ENCODE data around the gene LRRC59. TPM values are rescaled to one million over a fixed set of nuclear protein-coding genes. Genes with fewer than 3 reads are reported as not detected.
"Not testable (repeated sequence)": the region's sequence is repeated elsewhere in the genome, so short reads cannot be mapped to it uniquely, and the experiment has no call there.

Gene LRRC59
- total and polyA plus RNA-seq, 7 donors = 32.4 to 116 (median 38.8) TPM

DNA sequence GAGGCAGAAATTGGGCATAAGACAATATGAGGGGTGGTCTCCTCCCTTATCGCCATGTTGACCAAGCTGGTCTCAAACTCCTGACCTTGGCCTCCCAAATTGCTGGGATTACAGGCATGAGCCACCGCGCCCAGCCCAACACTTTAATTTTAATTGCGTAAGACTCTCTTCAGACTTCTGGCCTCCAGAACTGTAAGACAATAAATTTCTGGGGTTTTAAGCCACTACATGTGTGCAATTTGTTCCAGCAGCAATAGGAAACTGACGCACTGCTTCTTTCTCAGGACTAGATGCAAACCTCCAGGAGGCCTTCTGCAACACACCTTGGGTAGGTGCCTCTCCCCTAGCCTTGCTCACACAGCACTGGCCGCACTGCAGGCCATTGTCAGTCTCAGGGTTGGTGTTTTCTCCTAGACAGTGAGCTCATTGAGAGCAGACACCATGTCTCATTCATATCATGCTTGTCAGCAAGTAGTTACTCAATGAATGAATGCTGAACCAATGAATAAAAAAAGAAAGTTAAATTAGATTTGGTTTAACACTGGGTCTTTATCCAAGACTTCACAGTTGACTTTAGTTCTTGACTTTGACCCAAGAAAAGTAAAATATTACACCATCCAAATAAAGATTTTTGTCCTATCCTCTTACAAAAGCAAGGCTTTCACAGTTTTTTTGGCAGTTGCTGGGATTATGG is 23.2 kb upstream of the LRRC59 start:
- WGBS, 2 donors = 91 to 92% methylated on average over 6 of the region's 6 CpGs
- H3K27ac ChIP-seq = peak overlapping the region in 2 of 4 donors; percentile 51 to 52
- no peak overlapping the region for H3K4me3 ChIP-seq

DNA sequence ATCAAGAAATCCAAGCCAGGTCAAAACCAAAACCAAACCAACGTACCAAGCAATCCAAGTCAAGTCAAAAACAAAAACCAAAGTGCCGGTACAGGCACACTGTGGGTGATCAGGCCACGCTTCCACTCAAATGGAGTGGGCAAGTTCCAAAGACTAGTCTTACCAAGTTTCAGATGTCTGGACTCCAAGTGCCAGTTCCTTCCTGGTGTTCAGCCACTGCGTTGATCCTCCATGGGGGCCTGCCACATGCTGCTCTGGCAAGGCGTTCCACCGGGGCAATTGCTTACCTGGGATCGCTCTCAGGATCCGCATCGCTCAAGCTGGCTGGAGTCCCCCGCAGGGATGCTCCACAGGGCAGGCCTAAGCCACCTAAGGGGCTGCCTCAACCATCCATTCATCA is 22.3 kb upstream of the LRRC59 start:
- H3K9me3 ChIP-seq; DNase-seq; H3K4me3 ChIP-seq; H3K27ac ChIP-seq; H3K36me3 ChIP-seq; intact Hi-C loops (cut with DNase I); H3K4me1 ChIP-seq; H3K27me3 ChIP-seq: not testable (repeated sequence)
- WGBS, 2 donors = 97 to 98% methylated on average over 10 of the region's 10 CpGs

More for the DNA sequence above, 23.2 kb upstream of the LRRC59 start:
- DNase-seq = no peak
- TF ChIP-seq EP300 (IDR thresholded peaks at IDR 0.05) (no peak), POLR2AphosphoS5 (IDR thresholded peaks at IDR 0.05) (no peak), POLR2A (IDR thresholded peaks at IDR 0.05) (no peak)
- TF ChIP-seq, protein P1, sequence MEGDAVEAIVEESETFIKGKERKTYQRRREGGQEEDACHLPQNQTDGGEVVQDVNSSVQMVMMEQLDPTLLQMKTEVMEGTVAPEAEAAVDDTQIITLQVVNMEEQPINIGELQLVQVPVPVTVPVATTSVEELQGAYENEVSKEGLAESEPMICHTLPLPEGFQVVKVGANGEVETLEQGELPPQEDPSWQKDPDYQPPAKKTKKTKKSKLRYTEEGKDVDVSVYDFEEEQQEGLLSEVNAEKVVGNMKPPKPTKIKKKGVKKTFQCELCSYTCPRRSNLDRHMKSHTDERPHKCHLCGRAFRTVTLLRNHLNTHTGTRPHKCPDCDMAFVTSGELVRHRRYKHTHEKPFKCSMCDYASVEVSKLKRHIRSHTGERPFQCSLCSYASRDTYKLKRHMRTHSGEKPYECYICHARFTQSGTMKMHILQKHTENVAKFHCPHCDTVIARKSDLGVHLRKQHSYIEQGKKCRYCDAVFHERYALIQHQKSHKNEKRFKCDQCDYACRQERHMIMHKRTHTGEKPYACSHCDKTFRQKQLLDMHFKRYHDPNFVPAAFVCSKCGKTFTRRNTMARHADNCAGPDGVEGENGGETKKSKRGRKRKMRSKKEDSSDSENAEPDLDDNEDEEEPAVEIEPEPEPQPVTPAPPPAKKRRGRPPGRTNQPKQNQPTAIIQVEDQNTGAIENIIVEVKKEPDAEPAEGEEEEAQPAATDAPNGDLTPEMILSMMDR (IDR thresholded peaks at IDR 0.05) = no peak
- Histone ChIP-seq H3K4me1 (peaks cover 0 to 14% (median 10%) of the 10 kb centered on the region in 4 donors), H3K36me3 (no peaks in the 10 kb centered on the region), H3K9me3 (no peaks in the 10 kb centered on the region), H3K27me3 (no peaks in the 10 kb centered on the region)
- intact Hi-C loops (cut with DNase I) = no loop called here

DNA sequence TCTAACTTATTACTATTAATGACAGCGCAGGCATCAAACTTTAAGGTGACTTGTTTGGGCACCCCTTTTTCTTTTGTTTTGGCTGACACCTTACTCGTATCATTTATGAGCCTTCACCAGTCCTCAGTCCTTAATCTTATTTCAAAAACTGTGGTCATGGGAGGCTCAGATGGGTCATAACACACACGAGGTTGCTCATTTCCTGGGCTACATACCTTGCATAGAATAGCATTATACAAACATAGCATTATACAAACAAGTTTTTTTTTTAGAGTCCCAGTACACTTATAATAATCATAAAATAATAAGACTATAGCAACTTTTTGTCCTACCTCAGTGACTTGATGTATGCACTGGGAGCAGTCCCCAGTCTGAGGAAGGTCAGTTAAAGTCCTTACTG is 17.5 kb upstream of the LRRC59 start:
- TF ChIP-seq POLR2A (IDR thresholded peaks at IDR 0.05) (no peak), EP300 (IDR thresholded peaks at IDR 0.05) (no peak), POLR2AphosphoS5 (IDR thresholded peaks at IDR 0.05) (no peak)
- TF ChIP-seq, protein P1 (IDR thresholded peaks at IDR 0.05) = no peak
- intact Hi-C loops (cut with DNase I) = no loop called here
- no peaks in the 10 kb centered on the region for H3K36me3 ChIP-seq
- DNase-seq = no peak
- 69 to 79% methylated on average over 3 of the region's 3 CpGs for WGBS, 2 donors
- no peaks in the 10 kb centered on the region for H3K9me3 ChIP-seq
- no peaks in the 10 kb centered on the region for H3K4me1 ChIP-seq
- H3K27me3 ChIP-seq = no peaks in the 10 kb centered on the region
- no peak overlapping the region for H3K4me3 ChIP-seq
- no peak overlapping the region for H3K27ac ChIP-seq

DNA sequence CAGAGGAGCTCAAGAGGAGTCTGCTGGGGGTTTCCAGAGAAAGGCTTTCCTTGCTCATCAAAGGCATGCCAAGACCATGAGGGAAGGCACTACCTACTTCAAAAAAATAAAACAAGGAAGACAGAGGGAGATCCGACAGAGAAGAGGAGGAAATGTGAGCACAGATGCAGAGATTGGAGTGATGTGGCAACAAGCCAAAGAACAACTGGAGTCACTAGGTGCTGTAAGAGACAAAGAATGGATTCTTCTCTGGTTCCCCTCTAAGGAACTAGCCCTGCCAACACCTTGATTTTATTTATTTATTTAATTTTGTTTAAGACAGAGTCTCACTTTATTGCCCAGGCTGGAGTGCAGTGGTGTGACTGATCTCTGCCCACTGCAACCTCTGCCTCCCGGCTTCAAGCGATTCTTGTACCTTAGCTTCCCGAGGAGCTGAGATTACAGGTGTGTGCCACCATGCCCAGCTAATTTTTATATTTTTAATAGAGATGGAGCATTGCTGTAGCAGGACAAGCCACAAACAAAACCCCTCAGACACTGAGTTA is 14.9 kb upstream of the LRRC59 start:
- WGBS, 2 donors = 22 to 70% methylated on average over 4 of the region's 4 CpGs
- intact Hi-C loops (cut with DNase I) = no loop called here
- TF ChIP-seq POLR2A (IDR thresholded peaks at IDR 0.05) (no peak), POLR2AphosphoS5 (IDR thresholded peaks at IDR 0.05) (no peak), EP300 (IDR thresholded peaks at IDR 0.05) (no peak)
- TF ChIP-seq, protein P1 (IDR thresholded peaks at IDR 0.05) = no peak

DNA sequence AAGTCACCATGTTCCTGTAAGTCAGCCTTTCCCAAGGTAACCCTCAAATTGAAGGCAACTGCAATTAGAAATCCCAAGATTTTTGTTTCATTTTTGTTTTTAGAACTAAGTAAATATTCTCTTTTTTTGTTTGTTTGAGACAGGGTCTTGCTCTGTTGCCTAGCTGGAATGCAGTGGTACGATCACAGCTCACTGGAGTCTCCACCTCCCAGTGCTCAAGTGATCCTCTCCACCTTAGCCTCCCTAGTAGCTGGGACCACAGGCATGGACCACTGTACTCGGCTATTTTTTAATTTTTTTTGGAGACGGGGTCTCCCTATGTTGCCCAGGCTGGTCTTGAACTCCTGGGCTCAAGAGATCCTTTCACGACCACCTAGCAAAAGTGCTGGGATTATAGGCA is 10.6 kb upstream of the LRRC59 start:
- intact Hi-C loops (cut with DNase I) = no loop called here
- H3K27ac ChIP-seq = no peak overlapping the region
- H3K4me1 ChIP-seq = no peaks in the 10 kb centered on the region
- no peak for DNase-seq
- H3K27me3 ChIP-seq = no peaks in the 10 kb centered on the region
- H3K4me3 ChIP-seq = no peak overlapping the region
- TF ChIP-seq POLR2A (IDR thresholded peaks at IDR 0.05) = no peak
- TF ChIP-seq, protein P1 (IDR thresholded peaks at IDR 0.05) = no peak
- no peak for TF ChIP-seq POLR2AphosphoS5 (IDR thresholded peaks at IDR 0.05)
- no peak for TF ChIP-seq EP300 (IDR thresholded peaks at IDR 0.05)
- no peaks in the 10 kb centered on the region for H3K36me3 ChIP-seq
- H3K9me3 ChIP-seq = no peaks in the 10 kb centered on the region
- WGBS, 2 donors = 69 to 90% methylated on average over 4 of the region's 4 CpGs

More for the DNA sequence above, 14.9 kb upstream of the LRRC59 start:
- Histone ChIP-seq H3K27ac (no peak overlapping the region), H3K9me3 (no peaks in the 10 kb centered on the region), H3K36me3 (no peaks in the 10 kb centered on the region), H3K4me3 (no peak overlapping the region), H3K4me1 (no peaks in the 10 kb centered on the region), H3K27me3 (no peaks in the 10 kb centered on the region)
- DNase-seq = no peak

All from sigmoid colon (tissue), 7 donors.